ENCODE data around the gene GAS6.
"Not testable (repeated sequence)": the region's sequence is repeated elsewhere in the genome, so short reads cannot be mapped to it uniquely, and the experiment has no call there.

The GAS6 gene

GRCh38 chr13:113863524-113864272 is at the start of gene GAS6:
Gene GAS6, minus strand, starts transcription at chr13:113864076. Its CDS starts 156 bp downstream, at chr13:113863920.
- DNase-seq: peak in 2 of 6 experiments; percentile 9 to 17

GRCh38 chr13:113913408-113913807 is 49.5 kb upstream of the GAS6 start:
- DNase-seq: not testable (repeated sequence)

- DNase-seq: no peak
These were observed 48.7 kb upstream of the GAS6 start for GRCh38 chr13:113912596-113912995.

GRCh38 chr13:113907635-113908617 is 44.0 kb upstream of the GAS6 start:
- no peak for DNase-seq

GRCh38 chr13:113906571-113906970 is 42.7 kb upstream of the GAS6 start:
- DNase-seq: no peak

GRCh38 chr13:113905942-113906341 is 42.1 kb upstream of the GAS6 start:
- no peak for DNase-seq

- no peak for DNase-seq
These were observed 41.1 kb upstream of the GAS6 start for GRCh38 chr13:113905018-113905417.

GRCh38 chr13:113904411-113904810 is 40.5 kb upstream of the GAS6 start:
- no peak for DNase-seq

- DNase-seq: no peak
These were observed 40.0 kb upstream of the GAS6 start for GRCh38 chr13:113903912-113904311.

- no peak for DNase-seq
These were observed 39.3 kb upstream of the GAS6 start for GRCh38 chr13:113902986-113903775.

GRCh38 chr13:113902481-113902880 is 38.6 kb upstream of the GAS6 start:
- DNase-seq: no peak

GRCh38 chr13:113901642-113902041 is 37.8 kb upstream of the GAS6 start:
- DNase-seq: no peak

GRCh38 chr13:113901231-113901630 is 37.4 kb upstream of the GAS6 start:
- no peak for DNase-seq

GRCh38 chr13:113900646-113901045 is 36.8 kb upstream of the GAS6 start:
- DNase-seq: no peak

- no peak for DNase-seq
These were observed 34.5 kb upstream of the GAS6 start for GRCh38 chr13:113898391-113898790.

GRCh38 chr13:113897966-113898365 is 34.1 kb upstream of the GAS6 start:
- no peak for DNase-seq

- no peak for DNase-seq
These were observed 33.3 kb upstream of the GAS6 start for GRCh38 chr13:113897161-113897560.

GRCh38 chr13:113895436-113895835 is 31.6 kb upstream of the GAS6 start:
- DNase-seq: no peak

GRCh38 chr13:113890774-113891480 is 27.1 kb upstream of the GAS6 start:
- DNase-seq: no peak

- DNase-seq: no peak
These were observed 25.6 kb upstream of the GAS6 start for GRCh38 chr13:113889467-113889866.

GRCh38 chr13:113888701-113889330 is 24.9 kb upstream of the GAS6 start:
- DNase-seq: no peak

GRCh38 chr13:113887700-113888201 is 23.9 kb upstream of the GAS6 start:
- DNase-seq: no peak

Measured in stimulated activated naive CD4-positive, alpha-beta T cell (primary cell).